Loucy (cell line): ENCODE data around the gene PNLIPRP1.

Experiments used
- H2AFZ ChIP-seq: fragments of 200-600 bp; sonication (generic); 2 replicates; pipeline ENCODE4 v1.6.0; 2016; ENCODE audit warnings: antibody characterized with exemption, mild to moderate bottlenecking, low read length, moderate library complexity
- H3F3A ChIP-seq: fragments of 200-600 bp; 2 replicates; pipeline ENCODE4 v1.6.0; 2016; ENCODE audit warnings: antibody characterized with exemption, low read depth, mild to moderate bottlenecking
- H3K27me3 ChIP-seq: fragments of 200-600 bp; sonication (generic); 2 replicates; pipeline ENCODE4 v1.6.1; 2014; ENCODE audit warnings: low read length, mild to moderate bottlenecking; ENCODE audit not compliant: insufficient read depth, poor library complexity, severe bottlenecking
- H3K36me3 ChIP-seq: fragments of 200-600 bp; sonication (generic); 2 replicates; pipeline ENCODE4 v1.6.1; 2016; ENCODE audit warnings: low read length; ENCODE audit not compliant: insufficient read depth
- H3K4me1 ChIP-seq: fragments of 200-600 bp; sonication (generic); 2 replicates; pipeline ENCODE4 v1.5.1; 2014; ENCODE audit warnings: low read length, mild to moderate bottlenecking; ENCODE audit not compliant: insufficient read depth, poor library complexity, severe bottlenecking
- H3K4me2 ChIP-seq: fragments of 200-600 bp; sonication (generic); 2 replicates; pipeline ENCODE4 v1.6.0; 2014; ENCODE audit warnings: antibody characterized with exemption, low read length, low read depth, mild to moderate bottlenecking; ENCODE audit not compliant: poor library complexity, severe bottlenecking
- H3K4me3 ChIP-seq: fragments of 200-600 bp; sonication (generic); 2 replicates; pipeline ENCODE4 v1.5.1; 2014; ENCODE audit warnings: low read length, mild to moderate bottlenecking, mixed read lengths; ENCODE audit not compliant: poor library complexity, severe bottlenecking
- H3K79me2 ChIP-seq: fragments of 200-600 bp; sonication (generic); 2 replicates; pipeline ENCODE4 v1.6.1; 2014; ENCODE audit warnings: low read length; ENCODE audit not compliant: insufficient read depth
- H3K9ac ChIP-seq: fragments of 200-600 bp; sonication (generic); 2 replicates; pipeline ENCODE4 v1.6.0; 2014; ENCODE audit warnings: mild to moderate bottlenecking, low read depth, low read length, moderate library complexity; ENCODE audit not compliant: poor library complexity, severe bottlenecking
- H3K9me2 ChIP-seq: fragments of 200-600 bp; sonication (generic); replicated peaks from 2 replicates; pipeline ENCODE4 v1.6.1; 2016; ENCODE audit warnings: low read depth, low read length, mixed read lengths
- H3K9me3 ChIP-seq: fragments of 200-600 bp; sonication (generic); 2 replicates; pipeline ENCODE4 v1.6.1; 2014; ENCODE audit warnings: mild to moderate bottlenecking, antibody characterized with exemption, low read length, low read depth; ENCODE audit not compliant: insufficient read depth
- H4K20me1 ChIP-seq: fragments of 200-600 bp; sonication (generic); 2 replicates; pipeline ENCODE4 v1.6.0; 2014; ENCODE audit warnings: antibody characterized with exemption, low read length, mild to moderate bottlenecking; ENCODE audit not compliant: insufficient read depth, poor library complexity, severe bottlenecking
- CTCF ChIP-seq: fragments of 200-600 bp; sonication (generic); conservative IDR thresholded peaks from 2 replicates; pipeline ENCODE4 v1.5.1; 2014; ENCODE audit warnings: mild to moderate bottlenecking, antibody characterized with exemption, low read length
- EZH2phosphoT487 ChIP-seq: fragments of 200-600 bp; IDR thresholded peaks from 2 replicates; pipeline ENCODE4 v1.6.1; 2018; ENCODE audit warnings: antibody characterized with exemption, mild to moderate bottlenecking, moderate library complexity, borderline replicate concordance

Gene PNLIPRP1

GRCh38 chr10:116621476-116621875 lies 30.7 kb downstream of the PNLIPRP1 start:
- H4K20me1 ChIP-seq, result no peaks in the 10 kb centered on the region
- H3K4me3 ChIP-seq, result no peak overlapping the region
- H3K4me2 ChIP-seq, result no peak overlapping the region

GRCh38 chr10:116621934-116622655 lies 31.3 kb downstream of the PNLIPRP1 start:
- H3K4me3 ChIP-seq, result no peak overlapping the region
- no peaks in the 10 kb centered on the region for H3K79me2 ChIP-seq
- no peak overlapping the region for H3K9ac ChIP-seq
- H3K4me2 ChIP-seq, result no peak overlapping the region
- H3K27me3 ChIP-seq, result no peaks in the 10 kb centered on the region
- no peaks in the 10 kb centered on the region for H3F3A ChIP-seq
- no peaks in the 10 kb centered on the region for H3K36me3 ChIP-seq
- H3K9me3 ChIP-seq, result no peaks in the 10 kb centered on the region
- no peak for TF ChIP-seq EZH2phosphoT487
- TF ChIP-seq CTCF, result no peak
- no peak overlapping the region for H2AFZ ChIP-seq
- H4K20me1 ChIP-seq, result no peaks in the 10 kb centered on the region
- no peaks in the 10 kb centered on the region for H3K4me1 ChIP-seq
- H3K9me2 ChIP-seq, result no peaks in the 10 kb centered on the region

More at GRCh38 chr10:116621476-116621875, 30.7 kb downstream of the PNLIPRP1 start:
- H3K36me3 ChIP-seq, result no peaks in the 10 kb centered on the region
- no peaks in the 10 kb centered on the region for H3K79me2 ChIP-seq
- no peak overlapping the region for H2AFZ ChIP-seq
- no peak overlapping the region for H3K9ac ChIP-seq
- H3K27me3 ChIP-seq, result no peaks in the 10 kb centered on the region
- H3F3A ChIP-seq, result no peaks in the 10 kb centered on the region
- H3K9me3 ChIP-seq, result no peaks in the 10 kb centered on the region
- no peaks in the 10 kb centered on the region for H3K4me1 ChIP-seq
- H3K9me2 ChIP-seq, result no peaks in the 10 kb centered on the region
- no peak for TF ChIP-seq EZH2phosphoT487
- no peak for TF ChIP-seq CTCF

- Histone ChIP-seq H3K9me2 (no peaks in the 10 kb centered on the region), H3K4me3 (no peak overlapping the region), H3K4me1 (no peaks in the 10 kb centered on the region), H3K27me3 (no peaks in the 10 kb centered on the region), H3K9me3 (no peaks in the 10 kb centered on the region), H3F3A (no peaks in the 10 kb centered on the region), H2AFZ (no peak overlapping the region), H3K9ac (no peak overlapping the region), H3K36me3 (no peaks in the 10 kb centered on the region), H4K20me1 (no peaks in the 10 kb centered on the region), H3K4me2 (no peak overlapping the region), H3K79me2 (no peaks in the 10 kb centered on the region)
- no peak for TF ChIP-seq CTCF
- no peak for TF ChIP-seq EZH2phosphoT487
These were observed 35.1 kb downstream of the PNLIPRP1 start for GRCh38 chr10:116625845-116626244.
